Stimulated activated CD4-positive, alpha-beta T cell treated with anti-CD3 and anti-CD28 coated beads, Interleukin-1b, Interleukin-23, amount 100 ng/mL, for 4 hours (primary cell): ENCODE data around the gene NEK8.

Source experiments
- DNase-seq, 2 donors: peaks; one replicate each; pipeline ENCODE4 v3.0.0-alpha.2; 2020; ENCODE audit warnings: low read depth in 2 of 2

The NEK8 gene

GRCh38 chr17:28728364-28729200 lies at the start of gene NEK8:
Gene NEK8, plus strand, starts transcription at chr17:28728788. Its CDS starts 26 bp downstream, at chr17:28728814.
- DNase-seq: peak; percentile 97 to 98

- DNase-seq: no peak
Observed at GRCh38 chr17:28682655-28683054, 45.9 kb upstream of the NEK8 start.

- DNase-seq: no peak
Observed at GRCh38 chr17:28684963-28685362, 43.6 kb upstream of the NEK8 start.

GRCh38 chr17:28685366-28685765 lies 43.2 kb upstream of the NEK8 start:
- no peak for DNase-seq

- DNase-seq: no peak
Observed at GRCh38 chr17:28686296-28686695, 42.3 kb upstream of the NEK8 start.

GRCh38 chr17:28688481-28688880 lies 40.1 kb upstream of the NEK8 start:
- no peak for DNase-seq

- DNase-seq: no peak
Observed at GRCh38 chr17:28689011-28689410, 39.6 kb upstream of the NEK8 start.

- no peak for DNase-seq
Observed at GRCh38 chr17:28693869-28694268, 34.7 kb upstream of the NEK8 start.

- no peak for DNase-seq
Observed at GRCh38 chr17:28698253-28698941, 30.2 kb upstream of the NEK8 start.

GRCh38 chr17:28700278-28700677 lies 28.3 kb upstream of the NEK8 start:
- no peak for DNase-seq

- DNase-seq: no peak
Observed at GRCh38 chr17:28700830-28701492, 27.6 kb upstream of the NEK8 start.

- no peak for DNase-seq
Observed at GRCh38 chr17:28702026-28702751, 26.4 kb upstream of the NEK8 start.

GRCh38 chr17:28702752-28703150 lies 25.8 kb upstream of the NEK8 start:
- no peak for DNase-seq

- no peak for DNase-seq
Observed at GRCh38 chr17:28703552-28704218, 24.9 kb upstream of the NEK8 start.

GRCh38 chr17:28704219-28704858 lies 24.2 kb upstream of the NEK8 start:
- DNase-seq: no peak

GRCh38 chr17:28705074-28705659 lies 23.4 kb upstream of the NEK8 start:
- no peak for DNase-seq

GRCh38 chr17:28705728-28706334 lies 22.8 kb upstream of the NEK8 start:
- DNase-seq: no peak

- DNase-seq: no peak
Observed at GRCh38 chr17:28706471-28707338, 21.9 kb upstream of the NEK8 start.

GRCh38 chr17:28707339-28707720 lies 21.3 kb upstream of the NEK8 start:
- no peak for DNase-seq
